ENCODE results near the gene UBE2M.

The UBE2M gene

GRCh38 chr19:58556622-58557220 lies 1.7 kb downstream of the UBE2M start:
- Histone ChIP-seq H3K36me3 (ENCODE audit: control insufficient read depth, insufficient read depth, low read length) (peaks cover 7% of the 10 kb centered on the region), H3K9ac (ENCODE audit: low read length) (peak overlapping the region; percentile 93), H3K4me1 (ENCODE audit: control insufficient read depth, insufficient read depth, low read length) (peaks cover 38% of the 10 kb centered on the region), H3K4me3 (ENCODE audit: low read length) (no peak overlapping the region), H3K9me3 (ENCODE audit: control insufficient read depth, low read length) (no peaks in the 10 kb centered on the region), H3K27me3 (ENCODE audit: control insufficient read depth, insufficient read depth, low read length) (no peaks in the 10 kb centered on the region)

GRCh38 chr19:58555920-58556621 lies 2.3 kb downstream of the UBE2M start:
- Histone ChIP-seq H3K4me1 (ENCODE audit: control insufficient read depth, insufficient read depth, low read length) (peaks cover 33% of the 10 kb centered on the region), H3K9ac (ENCODE audit: low read length) (no peak overlapping the region), H3K9me3 (ENCODE audit: control insufficient read depth, low read length) (no peaks in the 10 kb centered on the region), H3K27me3 (ENCODE audit: control insufficient read depth, insufficient read depth, low read length) (no peaks in the 10 kb centered on the region), H3K4me3 (ENCODE audit: low read length) (no peak overlapping the region), H3K36me3 (ENCODE audit: control insufficient read depth, insufficient read depth, low read length) (peaks cover 8% of the 10 kb centered on the region)

GRCh38 chr19:58555369-58555885 lies 3.0 kb downstream of the UBE2M start:
- peak overlapping the region; percentile 38 for H3K4me3 ChIP-seq (ENCODE audit: low read length)
- H3K27me3 ChIP-seq (ENCODE audit: control insufficient read depth, insufficient read depth, low read length): no peaks in the 10 kb centered on the region
- H3K9me3 ChIP-seq (ENCODE audit: control insufficient read depth, low read length): no peaks in the 10 kb centered on the region
- peaks cover 33% of the 10 kb centered on the region for H3K4me1 ChIP-seq (ENCODE audit: control insufficient read depth, insufficient read depth, low read length)
- H3K36me3 ChIP-seq (ENCODE audit: control insufficient read depth, insufficient read depth, low read length): peaks cover 12% of the 10 kb centered on the region
- peak overlapping the region; percentile 96 for H3K9ac ChIP-seq (ENCODE audit: low read length)

- peak within 1 kb of the TSS; percentile 96 for H3K9ac ChIP-seq (ENCODE audit: low read length)
- H3K27me3 ChIP-seq (ENCODE audit: control insufficient read depth, insufficient read depth, low read length): no peaks in the 10 kb centered on the region
- peak within 1 kb of the TSS; percentile 88 for H3K4me3 ChIP-seq (ENCODE audit: low read length)
- H3K9me3 ChIP-seq (ENCODE audit: control insufficient read depth, low read length): no peaks in the 10 kb centered on the region
- peaks cover 30% of the 10 kb centered on the region for H3K4me1 ChIP-seq (ENCODE audit: control insufficient read depth, insufficient read depth, low read length)
- peaks cover 19% of the 10 kb centered on the region for H3K36me3 ChIP-seq (ENCODE audit: control insufficient read depth, insufficient read depth, low read length)
Observed at GRCh38 chr19:58554494-58555368, 3.7 kb downstream of the UBE2M start, which contains the start of gene CHMP2A. TSS of gene CHMP2A (minus strand) at chr19:58555105. CDS start at chr19:58554212, 893 bp downstream.

GRCh38 chr19:58553799-58554493 lies 4.5 kb downstream of the UBE2M start:
- Histone ChIP-seq H3K4me1 (ENCODE audit: control insufficient read depth, insufficient read depth, low read length) (peaks cover 26% of the 10 kb centered on the region), H3K9me3 (ENCODE audit: control insufficient read depth, low read length) (no peaks in the 10 kb centered on the region), H3K36me3 (ENCODE audit: control insufficient read depth, insufficient read depth, low read length) (peaks cover 26% of the 10 kb centered on the region), H3K4me3 (ENCODE audit: low read length) (peak overlapping the region; percentile 88), H3K27me3 (ENCODE audit: control insufficient read depth, insufficient read depth, low read length) (no peaks in the 10 kb centered on the region), H3K9ac (ENCODE audit: low read length) (peak overlapping the region; percentile 96)

- peaks cover 26% of the 10 kb centered on the region for H3K4me1 ChIP-seq (ENCODE audit: control insufficient read depth, insufficient read depth, low read length)
- H3K27me3 ChIP-seq (ENCODE audit: control insufficient read depth, insufficient read depth, low read length): no peaks in the 10 kb centered on the region
- no peak overlapping the region for H3K9ac ChIP-seq (ENCODE audit: low read length)
- no peaks in the 10 kb centered on the region for H3K9me3 ChIP-seq (ENCODE audit: control insufficient read depth, low read length)
- peaks cover 38% of the 10 kb centered on the region for H3K36me3 ChIP-seq (ENCODE audit: control insufficient read depth, insufficient read depth, low read length)
- H3K4me3 ChIP-seq (ENCODE audit: low read length): no peak overlapping the region
Observed at GRCh38 chr19:58552655-58553054, 5.8 kb downstream of the UBE2M start.

GRCh38 chr19:58551577-58552471 lies 6.6 kb downstream of the UBE2M start:
- peaks cover 43% of the 10 kb centered on the region for H3K36me3 ChIP-seq (ENCODE audit: control insufficient read depth, insufficient read depth, low read length)
- H3K4me3 ChIP-seq (ENCODE audit: low read length): no peak overlapping the region
- no peaks in the 10 kb centered on the region for H3K27me3 ChIP-seq (ENCODE audit: control insufficient read depth, insufficient read depth, low read length)
- no peaks in the 10 kb centered on the region for H3K9me3 ChIP-seq (ENCODE audit: control insufficient read depth, low read length)
- H3K4me1 ChIP-seq (ENCODE audit: control insufficient read depth, insufficient read depth, low read length): peaks cover 22% of the 10 kb centered on the region
- H3K9ac ChIP-seq (ENCODE audit: low read length): no peak overlapping the region

- Histone ChIP-seq H3K27me3 (ENCODE audit: control insufficient read depth, insufficient read depth, low read length) (no peaks in the 10 kb centered on the region), H3K36me3 (ENCODE audit: control insufficient read depth, insufficient read depth, low read length) (peaks cover 49% of the 10 kb centered on the region)
Observed at GRCh38 chr19:58551123-58551497, 7.3 kb downstream of the UBE2M start.

GRCh38 chr19:58550362-58551122 lies 7.9 kb downstream of the UBE2M start:
- Histone ChIP-seq H3K9ac (ENCODE audit: low read length) (no peak overlapping the region), H3K4me3 (ENCODE audit: low read length) (no peak overlapping the region), H3K36me3 (ENCODE audit: control insufficient read depth, insufficient read depth, low read length) (peaks cover 49% of the 10 kb centered on the region), H3K27me3 (ENCODE audit: control insufficient read depth, insufficient read depth, low read length) (no peaks in the 10 kb centered on the region), H3K9me3 (ENCODE audit: control insufficient read depth, low read length) (no peaks in the 10 kb centered on the region), H3K4me1 (ENCODE audit: control insufficient read depth, insufficient read depth, low read length) (peaks cover 32% of the 10 kb centered on the region)

More at GRCh38 chr19:58551123-58551497, 7.3 kb downstream of the UBE2M start:
- no peak overlapping the region for H3K9ac ChIP-seq (ENCODE audit: low read length)
- H3K9me3 ChIP-seq (ENCODE audit: control insufficient read depth, low read length): no peaks in the 10 kb centered on the region
- H3K4me1 ChIP-seq (ENCODE audit: control insufficient read depth, insufficient read depth, low read length): peaks cover 27% of the 10 kb centered on the region
- no peak overlapping the region for H3K4me3 ChIP-seq (ENCODE audit: low read length)

GRCh38 chr19:58549664-58550361 lies 8.6 kb downstream of the UBE2M start:
- Histone ChIP-seq H3K9me3 (ENCODE audit: control insufficient read depth, low read length) (no peaks in the 10 kb centered on the region), H3K4me1 (ENCODE audit: control insufficient read depth, insufficient read depth, low read length) (peaks cover 29% of the 10 kb centered on the region), H3K9ac (ENCODE audit: low read length) (no peak overlapping the region), H3K4me3 (ENCODE audit: low read length) (no peak overlapping the region), H3K36me3 (ENCODE audit: control insufficient read depth, insufficient read depth, low read length) (peaks cover 49% of the 10 kb centered on the region), H3K27me3 (ENCODE audit: control insufficient read depth, insufficient read depth, low read length) (no peaks in the 10 kb centered on the region)
